ENCODE measurements around the gene CDPF1.

CDPF1 gene

DNA sequence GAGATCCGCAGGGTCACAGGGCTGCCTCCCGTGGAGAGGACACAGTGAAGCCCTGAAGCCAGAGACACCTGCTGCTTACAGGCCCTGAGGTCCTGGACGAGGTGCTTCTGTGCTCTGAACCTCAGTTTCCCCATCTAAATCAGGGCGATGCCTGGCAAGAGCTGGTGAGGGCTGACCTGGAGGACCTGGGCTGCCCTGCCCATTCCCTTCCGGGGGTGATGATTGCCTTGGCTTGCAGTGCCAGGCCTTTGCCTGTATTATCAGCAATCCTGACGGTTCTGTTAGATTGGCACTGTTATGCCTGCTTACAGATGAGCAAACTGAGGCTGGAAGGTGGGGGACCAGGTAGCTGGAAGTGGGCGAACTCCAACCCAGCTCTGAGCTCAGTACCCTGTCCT, 38.8 kb upstream of the CDPF1 start:
- no peak overlapping the region for H3K4me3 ChIP-seq (ENCODE audit: low read length)
- DNase-seq (ENCODE audit: low read depth): no peak

DNA sequence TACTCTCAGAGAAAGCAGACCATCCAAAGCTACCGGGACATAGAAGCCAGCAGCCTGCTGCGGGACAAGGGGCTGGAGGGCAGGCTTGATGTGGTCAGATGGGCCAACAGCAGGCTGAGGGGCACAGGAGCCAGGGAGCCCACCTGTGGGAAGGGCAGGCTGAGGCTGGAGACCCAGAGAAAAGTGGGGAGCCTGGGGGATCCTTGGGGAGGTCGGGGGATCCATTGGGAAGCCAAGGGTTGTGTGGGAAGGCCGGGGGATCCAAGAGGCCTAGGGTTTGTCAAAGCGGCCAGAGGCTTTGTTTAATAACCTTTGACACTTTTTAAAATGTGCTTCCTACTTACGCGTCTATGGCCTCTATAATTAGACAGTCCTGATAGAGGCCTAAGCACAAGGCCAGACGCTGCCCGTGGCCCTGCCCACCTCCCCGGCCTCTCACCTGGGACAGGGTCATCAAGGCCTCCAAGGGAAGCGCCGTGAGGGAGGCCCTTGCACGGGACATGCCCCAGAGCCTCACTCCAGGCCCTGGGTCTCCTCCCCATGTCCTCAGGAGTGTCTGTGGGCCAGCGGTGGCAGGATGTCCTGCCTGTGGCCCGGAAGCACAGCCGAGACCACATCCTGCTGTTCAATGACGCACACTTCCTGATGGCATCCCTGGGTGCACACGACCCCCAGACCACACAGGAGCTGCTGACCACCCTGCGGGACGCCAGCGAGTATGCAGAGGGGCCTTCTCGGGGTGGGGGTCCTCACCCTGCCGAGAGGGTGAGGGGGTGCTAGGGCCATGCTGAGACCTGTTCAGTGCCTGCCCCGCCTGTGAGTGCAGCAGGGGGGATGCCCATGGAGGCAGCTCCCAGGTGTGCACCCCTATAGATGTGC, 38.0 kb upstream of the CDPF1 start:
- DNase-seq (ENCODE audit: low read depth): no peak
- H3K4me3 ChIP-seq (ENCODE audit: low read length): no peak overlapping the region
- TF ChIP-seq, protein P1, sequence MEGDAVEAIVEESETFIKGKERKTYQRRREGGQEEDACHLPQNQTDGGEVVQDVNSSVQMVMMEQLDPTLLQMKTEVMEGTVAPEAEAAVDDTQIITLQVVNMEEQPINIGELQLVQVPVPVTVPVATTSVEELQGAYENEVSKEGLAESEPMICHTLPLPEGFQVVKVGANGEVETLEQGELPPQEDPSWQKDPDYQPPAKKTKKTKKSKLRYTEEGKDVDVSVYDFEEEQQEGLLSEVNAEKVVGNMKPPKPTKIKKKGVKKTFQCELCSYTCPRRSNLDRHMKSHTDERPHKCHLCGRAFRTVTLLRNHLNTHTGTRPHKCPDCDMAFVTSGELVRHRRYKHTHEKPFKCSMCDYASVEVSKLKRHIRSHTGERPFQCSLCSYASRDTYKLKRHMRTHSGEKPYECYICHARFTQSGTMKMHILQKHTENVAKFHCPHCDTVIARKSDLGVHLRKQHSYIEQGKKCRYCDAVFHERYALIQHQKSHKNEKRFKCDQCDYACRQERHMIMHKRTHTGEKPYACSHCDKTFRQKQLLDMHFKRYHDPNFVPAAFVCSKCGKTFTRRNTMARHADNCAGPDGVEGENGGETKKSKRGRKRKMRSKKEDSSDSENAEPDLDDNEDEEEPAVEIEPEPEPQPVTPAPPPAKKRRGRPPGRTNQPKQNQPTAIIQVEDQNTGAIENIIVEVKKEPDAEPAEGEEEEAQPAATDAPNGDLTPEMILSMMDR (conservative IDR thresholded peaks at IDR 0.05; ENCODE audit: low read depth, low read length): no peak

More for the DNA sequence above, 38.8 kb upstream of the CDPF1 start:
- TF ChIP-seq, protein P1 (conservative IDR thresholded peaks at IDR 0.05; ENCODE audit: low read depth, low read length): no peak

DNA sequence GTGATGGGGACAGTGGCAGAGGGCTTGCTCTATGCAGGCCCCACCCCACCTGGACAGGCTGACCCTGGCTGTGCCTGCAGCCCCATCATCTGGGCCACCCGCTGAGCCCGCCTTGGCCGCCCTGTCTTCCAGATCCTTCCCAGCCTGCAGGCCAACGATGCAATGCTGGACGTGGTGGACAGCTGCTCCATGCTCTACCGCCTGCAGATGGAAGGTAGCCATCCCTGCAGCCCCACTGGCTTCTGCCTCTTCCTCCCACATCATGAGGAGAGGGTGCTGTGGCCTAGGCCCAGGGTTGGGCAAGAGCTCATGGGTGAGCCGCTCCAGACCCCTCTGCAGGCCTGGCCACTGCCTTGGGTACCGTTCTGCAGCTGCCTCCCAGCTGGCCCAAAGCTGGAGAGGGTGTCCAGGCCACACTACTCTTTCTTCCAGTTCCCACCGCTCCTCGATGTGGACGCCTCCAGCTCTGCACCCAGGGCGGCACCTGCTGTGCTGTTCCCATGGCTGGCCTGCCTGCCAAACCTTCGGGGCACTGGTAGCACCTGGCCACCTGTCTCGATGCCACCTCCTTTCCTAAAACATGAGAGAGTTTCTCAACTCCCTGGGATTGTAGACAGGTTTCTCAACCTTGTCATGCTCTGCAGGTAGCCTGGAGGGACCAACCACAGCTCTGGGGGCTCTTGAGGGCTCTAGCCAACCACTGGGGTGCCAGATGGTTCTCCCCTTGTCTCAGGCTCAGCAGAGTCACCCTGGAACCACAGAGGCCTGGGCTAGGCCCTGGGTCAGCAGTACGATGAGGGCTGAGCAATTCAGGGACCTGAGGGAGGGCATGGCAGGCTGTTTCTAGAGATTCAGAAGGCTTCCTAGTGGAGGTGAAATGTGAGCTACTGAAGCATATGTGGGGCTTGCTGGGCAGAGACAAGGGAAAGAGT, 37.1 kb upstream of the CDPF1 start:
- TF ChIP-seq, protein P1 (conservative IDR thresholded peaks at IDR 0.05; ENCODE audit: low read depth, low read length): no peak
- no peak for DNase-seq (ENCODE audit: low read depth)
- no peak overlapping the region for H3K4me3 ChIP-seq (ENCODE audit: low read length)

DNA sequence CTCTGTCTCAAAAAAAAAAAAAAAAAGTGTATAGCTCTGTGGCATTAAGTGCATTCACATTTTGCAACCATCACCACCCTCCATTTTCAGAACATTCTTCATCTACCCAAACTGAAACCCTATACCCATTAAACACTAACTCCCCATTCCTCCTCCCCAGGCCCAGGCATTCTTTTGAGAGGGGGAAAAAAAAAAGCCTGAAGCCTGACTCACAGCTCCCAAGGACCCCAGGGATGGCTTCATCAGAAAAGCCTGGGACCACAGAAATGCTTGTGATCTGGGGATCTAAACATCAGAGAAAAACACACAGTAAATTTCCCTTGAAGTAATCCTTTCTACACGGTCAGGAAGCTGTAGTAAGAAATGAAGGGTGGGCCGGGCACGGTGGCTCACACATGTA, 35.9 kb upstream of the CDPF1 start:
- TF ChIP-seq, protein P1 (conservative IDR thresholded peaks at IDR 0.05; ENCODE audit: low read depth, low read length): no peak
- DNase-seq (ENCODE audit: low read depth): no peak
- H3K4me3 ChIP-seq (ENCODE audit: low read length): no peak overlapping the region

DNA sequence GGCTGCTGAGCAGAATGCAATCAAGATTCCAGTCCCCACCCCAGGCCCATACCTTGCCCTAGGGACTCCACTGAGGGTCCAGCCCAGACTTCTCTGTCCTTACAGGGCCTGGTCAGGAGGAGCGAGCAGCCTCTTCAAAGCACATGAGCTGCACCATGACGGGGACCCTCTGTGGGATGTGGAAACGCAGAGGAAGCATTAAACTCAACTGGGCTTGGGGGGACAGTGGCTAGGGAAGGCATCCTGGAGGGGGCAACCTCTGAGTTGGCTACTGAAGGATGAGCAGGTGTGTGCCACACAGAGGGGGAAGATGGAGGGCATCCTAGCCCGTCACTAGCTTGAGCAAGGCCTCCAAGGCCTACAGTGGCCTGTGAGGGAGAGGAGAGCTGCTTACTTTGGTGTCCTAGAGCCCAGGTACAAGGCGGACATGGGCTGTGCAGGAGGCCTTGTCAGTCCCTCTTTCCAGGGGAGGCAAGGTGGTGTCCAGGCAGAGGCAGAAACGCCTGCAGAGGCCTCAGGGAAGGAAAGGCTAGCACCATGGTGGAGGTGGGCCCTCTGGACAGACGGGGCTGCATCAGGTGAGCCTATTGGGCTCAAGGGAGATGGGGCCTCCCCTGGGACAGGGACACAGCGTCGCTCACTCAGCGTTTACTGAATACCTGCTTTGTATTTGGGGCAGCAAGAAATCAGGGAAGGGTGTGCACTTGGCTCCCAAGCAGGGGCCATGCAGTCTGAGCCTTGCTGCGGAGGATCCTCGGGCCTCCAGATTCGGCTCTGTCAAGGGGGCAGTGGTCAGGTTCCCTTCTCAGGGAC, 32.0 kb upstream of the CDPF1 start:
- H3K4me3 ChIP-seq (ENCODE audit: low read length): no peak overlapping the region
- TF ChIP-seq, protein P1 (conservative IDR thresholded peaks at IDR 0.05; ENCODE audit: low read depth, low read length): no peak
- DNase-seq (ENCODE audit: low read depth): no peak

DNA sequence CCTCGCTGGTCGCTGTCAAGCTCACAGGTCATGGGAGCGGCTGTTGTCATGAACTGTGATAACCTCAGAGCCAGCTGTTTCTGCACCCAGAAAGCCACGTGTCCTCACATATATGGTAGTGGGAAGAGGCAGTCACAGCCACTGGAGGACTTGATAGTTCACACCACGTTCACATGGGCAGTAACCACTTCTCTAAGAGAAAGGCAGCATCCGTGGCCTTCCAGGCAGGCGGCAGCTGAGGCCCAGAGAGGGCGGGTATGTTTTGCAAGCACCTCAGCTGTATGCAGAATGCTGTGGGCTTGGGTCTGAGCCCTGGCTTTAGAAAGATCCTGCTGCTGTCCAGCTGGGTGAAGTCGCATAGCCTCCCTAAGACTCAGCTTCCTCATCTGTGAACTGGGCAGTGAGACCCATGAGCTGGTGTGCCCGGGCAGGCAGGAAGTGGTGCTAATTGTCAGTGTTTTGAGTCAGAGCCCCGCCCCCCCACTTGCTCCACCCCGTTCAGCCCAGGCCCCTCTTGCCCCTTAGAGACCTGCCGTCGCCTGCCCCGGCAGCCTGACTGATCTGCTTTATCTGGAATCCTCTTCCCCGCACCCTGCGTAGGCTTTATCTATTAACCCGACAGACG, 31.0 kb upstream of the CDPF1 start:
- H3K4me3 ChIP-seq (ENCODE audit: low read length): no peak overlapping the region

More for the DNA sequence above, 31.0 kb upstream of the CDPF1 start:
- TF ChIP-seq, protein P1 (conservative IDR thresholded peaks at IDR 0.05; ENCODE audit: low read depth, low read length): no peak
- no peak for DNase-seq (ENCODE audit: low read depth)

Measured in retinal pigment epithelial cell (primary cell).